GM12864 (cell line): Measurements from ENCODE around the gene DCC.

Experiments
- DNase-seq: peaks from one replicate; pipeline ENCODE4 v3.0.0-alpha.2; 2011; ENCODE audit warnings: low read depth
- H3K4me3 ChIP-seq: 2 replicates; pipeline ENCODE4 v1.5.1; 2011; ENCODE audit warnings: mild to moderate bottlenecking, low read depth, low read length, control low read depth
- TF ChIP-seq, protein P1 (sequence below): IDR thresholded peaks from 2 replicates; pipeline ENCODE4 v1.5.1; 2011; ENCODE audit warnings: low read depth, mild to moderate bottlenecking, moderate library complexity, low read length, control low read depth, inconsistent platforms; ENCODE audit errors: missing control alignments

Gene DCC

DNA sequence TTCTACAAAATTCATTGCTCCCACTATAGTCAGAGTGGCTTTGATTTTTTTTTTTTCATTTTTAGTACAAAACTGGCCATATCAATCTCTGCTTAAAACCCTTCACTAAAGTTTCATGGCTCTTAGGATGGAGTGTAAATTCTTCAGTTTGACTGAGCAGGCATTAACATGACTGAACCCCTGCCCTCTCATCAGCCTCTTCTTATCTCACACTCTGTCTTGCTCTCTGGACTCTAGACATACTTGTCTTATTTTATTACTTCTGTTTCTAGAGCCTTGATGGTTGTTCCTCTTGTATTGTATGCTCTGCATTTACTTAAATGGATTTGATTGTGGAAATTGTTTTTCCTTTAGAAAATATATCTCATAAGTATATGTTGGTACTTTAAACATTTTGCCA lies 272.4 kb downstream of the DCC start:
- no peak for DNase-seq
- TF ChIP-seq, protein P1, sequence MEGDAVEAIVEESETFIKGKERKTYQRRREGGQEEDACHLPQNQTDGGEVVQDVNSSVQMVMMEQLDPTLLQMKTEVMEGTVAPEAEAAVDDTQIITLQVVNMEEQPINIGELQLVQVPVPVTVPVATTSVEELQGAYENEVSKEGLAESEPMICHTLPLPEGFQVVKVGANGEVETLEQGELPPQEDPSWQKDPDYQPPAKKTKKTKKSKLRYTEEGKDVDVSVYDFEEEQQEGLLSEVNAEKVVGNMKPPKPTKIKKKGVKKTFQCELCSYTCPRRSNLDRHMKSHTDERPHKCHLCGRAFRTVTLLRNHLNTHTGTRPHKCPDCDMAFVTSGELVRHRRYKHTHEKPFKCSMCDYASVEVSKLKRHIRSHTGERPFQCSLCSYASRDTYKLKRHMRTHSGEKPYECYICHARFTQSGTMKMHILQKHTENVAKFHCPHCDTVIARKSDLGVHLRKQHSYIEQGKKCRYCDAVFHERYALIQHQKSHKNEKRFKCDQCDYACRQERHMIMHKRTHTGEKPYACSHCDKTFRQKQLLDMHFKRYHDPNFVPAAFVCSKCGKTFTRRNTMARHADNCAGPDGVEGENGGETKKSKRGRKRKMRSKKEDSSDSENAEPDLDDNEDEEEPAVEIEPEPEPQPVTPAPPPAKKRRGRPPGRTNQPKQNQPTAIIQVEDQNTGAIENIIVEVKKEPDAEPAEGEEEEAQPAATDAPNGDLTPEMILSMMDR, result no peak

DNA sequence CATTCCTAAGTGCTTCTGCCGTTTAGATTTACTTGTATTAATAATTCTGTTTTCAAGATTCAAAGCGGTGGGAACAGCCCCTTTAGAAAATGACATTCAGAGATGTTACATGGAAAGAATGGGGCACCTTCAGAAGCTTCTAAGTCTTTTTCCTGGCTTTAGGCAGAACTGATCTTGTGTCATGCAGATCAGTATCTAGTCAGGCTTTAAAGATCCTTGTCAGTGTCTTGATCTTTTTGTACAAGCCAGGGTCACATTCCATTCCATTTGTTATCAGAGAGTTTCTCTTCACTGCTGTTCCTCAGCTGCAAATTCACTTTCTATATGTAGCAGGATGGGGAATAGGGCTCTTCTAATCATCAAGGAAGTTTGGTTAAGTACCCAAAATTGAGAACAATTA lies 275.3 kb downstream of the DCC start:
- no peak overlapping the region for H3K4me3 ChIP-seq
- no peak for DNase-seq
- TF ChIP-seq, protein P1, result no peak

More for the DNA sequence above, 272.4 kb downstream of the DCC start:
- H3K4me3 ChIP-seq, result no peak overlapping the region

DNA sequence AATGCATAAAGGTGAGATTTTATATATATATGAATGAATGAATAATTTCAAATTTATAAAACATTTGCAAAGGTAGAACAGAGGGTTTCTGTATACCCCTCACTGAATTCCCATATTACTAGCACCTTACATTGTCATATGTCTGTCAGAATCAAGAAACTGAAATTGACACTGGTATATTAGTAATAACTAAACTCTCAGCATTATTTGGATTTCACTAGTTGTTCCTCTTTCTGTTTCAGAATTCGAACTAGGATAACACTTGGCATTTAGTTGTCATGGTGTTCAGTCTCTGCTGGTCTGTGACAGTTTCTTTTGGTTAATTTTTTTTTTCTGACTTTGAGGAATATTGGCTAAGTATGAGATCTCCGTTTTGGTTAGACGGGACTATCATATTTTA lies 275.9 kb downstream of the DCC start:
- no peak for DNase-seq
- no peak overlapping the region for H3K4me3 ChIP-seq
- TF ChIP-seq, protein P1, result no peak

DNA sequence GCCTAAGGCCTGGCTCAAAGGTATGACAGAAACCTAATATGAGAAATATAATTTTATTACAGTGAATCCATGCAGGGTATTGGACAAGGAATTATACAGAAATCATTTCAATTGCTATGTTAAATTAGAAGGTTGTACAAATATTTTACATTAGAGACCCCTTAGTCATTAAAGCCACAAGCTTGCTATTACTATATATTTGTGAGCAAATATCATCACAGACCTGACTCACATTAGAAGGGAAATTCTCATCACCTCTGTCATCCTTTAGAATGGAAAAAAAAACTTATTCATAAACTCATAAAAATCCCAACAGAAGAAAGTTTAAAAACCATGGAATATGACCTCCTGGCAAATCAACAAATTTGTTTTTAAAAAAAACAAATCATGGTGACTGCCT lies 277.9 kb downstream of the DCC start:
- no peak for DNase-seq
- no peak overlapping the region for H3K4me3 ChIP-seq
- TF ChIP-seq, protein P1, result no peak

DNA sequence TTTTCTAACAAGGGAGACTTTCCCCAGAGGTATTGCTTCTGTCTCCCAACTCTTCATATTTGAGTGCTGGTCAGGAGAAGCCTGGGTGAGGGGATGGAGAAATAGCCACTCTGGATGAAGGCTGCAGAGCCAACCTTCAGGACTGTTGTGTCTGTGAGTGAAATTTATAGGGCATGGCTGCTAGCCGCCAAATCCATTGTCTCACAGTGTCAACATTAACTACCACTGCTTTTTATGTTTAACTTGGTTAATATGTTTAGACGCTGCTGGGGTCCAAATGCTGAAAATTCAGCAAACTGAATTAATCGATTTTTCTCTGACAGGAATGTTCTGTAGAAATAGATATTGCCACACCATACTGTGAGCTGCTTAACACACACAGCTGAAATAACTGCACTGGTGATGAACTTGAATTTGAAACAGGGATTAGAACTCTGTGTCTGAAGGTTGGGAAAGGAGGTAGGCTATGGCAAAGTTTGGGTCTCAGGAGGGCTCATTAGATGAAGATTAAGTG lies 281.0 kb downstream of the DCC start:
- no peak overlapping the region for H3K4me3 ChIP-seq
- TF ChIP-seq, protein P1, result no peak
- no peak for DNase-seq

DNA sequence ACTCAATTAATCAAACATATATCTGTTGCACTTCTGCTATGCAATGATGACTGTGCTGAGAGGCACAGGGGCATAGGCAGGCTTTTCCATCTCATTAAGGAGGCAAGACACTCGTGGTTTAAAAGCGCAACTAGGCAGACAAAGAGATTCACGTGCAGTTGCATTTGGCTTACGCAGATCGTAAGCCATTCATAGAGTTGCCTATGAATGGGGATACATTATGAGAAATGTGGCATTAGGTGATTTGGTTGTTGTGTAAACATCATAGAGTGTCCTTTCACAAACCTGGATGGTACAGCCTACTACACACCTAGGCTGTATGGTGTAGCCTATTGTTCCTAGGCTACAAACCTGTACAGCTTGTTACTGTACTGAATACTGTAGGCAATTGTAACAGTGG lies 284.7 kb downstream of the DCC start:
- TF ChIP-seq, protein P1, result no peak
- no peak overlapping the region for H3K4me3 ChIP-seq
- no peak for DNase-seq

DNA sequence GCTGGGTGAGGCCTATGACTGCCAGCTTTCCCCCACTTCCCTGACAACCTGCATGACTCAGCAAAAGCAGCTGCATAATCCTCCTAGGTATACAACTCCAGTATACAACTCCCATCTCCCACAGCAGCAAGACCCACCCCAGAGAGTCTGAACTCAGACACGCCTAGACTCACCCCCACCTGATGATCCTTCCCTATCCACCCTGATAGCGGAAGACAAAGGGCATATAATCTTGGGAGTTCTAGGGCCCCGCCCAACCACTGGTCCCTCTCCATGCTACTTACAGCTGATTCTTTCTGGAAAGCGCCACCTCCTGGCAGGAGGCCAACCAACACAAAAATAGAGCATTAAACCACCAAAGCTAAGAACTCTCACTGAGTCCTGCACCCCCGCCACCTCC lies 296.5 kb downstream of the DCC start:
- H3K4me3 ChIP-seq, result no peak overlapping the region
- TF ChIP-seq, protein P1, result peak; percentile 9
- DNase-seq, result no peak
